Skin epidermis (tissue), 12 donors: ENCODE data around the gene MDC1.

Source experiments
- H3K27ac ChIP-seq, 21 experiments: fragments of 200-600 bp; sonication (generic) in 11 of 21; one replicate each; pipeline ENCODE4 v1.5.0; 2020; ENCODE audit warnings: mild to moderate bottlenecking in 3 of 21, inconsistent platforms in 2 of 21, moderate library complexity in 2 of 21
- H3K4me3 ChIP-seq, 7 experiments: fragments of 200-600 bp; sonication (generic) in 2 of 7; one replicate each; pipeline ENCODE4 v1.5.0; 2020; ENCODE audit warnings: inconsistent platforms in 2 of 7, mild to moderate bottlenecking in 2 of 7, moderate library complexity in 1 of 7

The MDC1 gene

GRCh38 chr6:30747902-30748769 is 31.1 kb upstream of the MDC1 start:
- Histone ChIP-seq H3K27ac (peak overlapping the region in 19 of 21 experiments; percentile 27 to 96 (median 81)), H3K4me3 (no peak overlapping the region)

DNA sequence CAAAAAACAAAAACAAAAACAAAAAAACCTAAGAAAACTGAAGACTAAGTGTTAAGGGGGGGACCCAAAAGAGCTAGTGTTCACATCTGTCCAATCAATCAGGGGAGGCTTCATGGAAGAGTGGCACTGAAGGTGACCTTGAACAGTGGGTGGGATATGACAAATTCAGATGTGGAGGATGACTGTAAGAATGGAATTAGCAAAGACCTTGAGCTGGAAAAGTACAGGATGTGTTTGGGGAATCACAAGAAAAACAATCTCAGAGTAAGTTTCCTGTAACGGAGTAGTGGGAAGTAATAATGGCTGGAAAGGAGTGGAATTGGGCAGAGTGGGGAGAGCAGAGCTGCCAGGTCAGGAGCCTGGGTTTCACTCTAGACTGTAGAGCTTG is 30.2 kb upstream of the MDC1 start:
- no peak overlapping the region for H3K4me3 ChIP-seq
- H3K27ac ChIP-seq, result peak overlapping the region in 14 of 21 experiments; percentile 27 to 96 (median 82)

GRCh38 chr6:30744054-30744805 is 27.1 kb upstream of the MDC1 start, which contains the start of gene IER3:
IER3 (minus strand) TSS chr6:30744547; CDS start chr6:30744518, 29 bp downstream.
- H3K4me3 ChIP-seq, result peak within 1 kb of the TSS; percentile 67 to 88 (median 74)
- H3K27ac ChIP-seq, result peak within 1 kb of the TSS; percentile 74 to 98 (median 94)

DNA sequence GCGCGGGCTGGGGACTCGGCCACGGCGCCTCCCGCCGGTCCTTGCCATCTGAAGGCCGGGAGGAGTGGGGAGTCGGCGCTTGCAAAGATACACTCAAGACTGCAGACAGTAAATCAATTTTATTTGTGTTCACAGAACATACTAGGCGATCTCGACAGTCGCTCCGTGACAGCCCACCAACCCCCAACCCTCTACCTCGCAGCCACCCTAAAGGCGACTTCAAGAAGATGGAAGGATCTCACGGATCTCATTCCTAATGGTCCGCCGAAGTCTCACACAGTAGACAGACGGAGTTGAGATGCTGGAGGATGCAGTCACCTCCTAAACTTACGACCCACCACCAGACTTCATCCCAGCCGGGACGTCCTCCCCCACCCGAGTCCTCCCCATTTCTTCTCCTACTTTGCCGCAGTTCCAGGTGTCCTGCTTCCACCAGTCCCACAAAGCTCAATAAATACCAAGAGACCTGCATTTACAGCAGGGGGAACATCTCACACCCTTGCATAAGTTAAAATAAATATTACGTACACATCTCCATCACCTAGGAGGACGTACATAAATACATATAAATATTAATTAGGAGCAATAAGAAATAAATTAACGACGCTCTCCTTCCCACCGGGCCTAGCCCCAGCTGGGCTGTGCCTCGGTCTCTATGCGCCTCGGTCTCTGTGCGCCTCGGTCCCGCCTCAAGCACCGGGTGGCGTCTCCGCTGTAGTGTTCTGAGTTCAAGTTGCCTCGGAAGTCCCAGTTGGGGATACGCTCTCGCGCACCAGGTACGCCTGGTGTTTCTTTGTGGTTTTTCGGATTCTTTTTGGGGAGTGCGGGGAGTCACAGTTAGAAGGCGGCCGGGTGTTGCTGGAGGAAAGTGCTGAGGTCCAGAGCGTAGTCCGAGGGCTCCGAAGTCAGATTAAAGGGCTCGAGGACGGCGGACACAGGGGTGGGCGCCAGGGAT is 26.3 kb upstream of the MDC1 start:
- Histone ChIP-seq H3K4me3 (peak overlapping the region; percentile 67 to 88 (median 74)), H3K27ac (peak overlapping the region; percentile 74 to 98 (median 94))

- H3K4me3 ChIP-seq, result peak within 1 kb of the TSS; percentile 67 to 88 (median 74)
These were observed 25.4 kb upstream of the MDC1 start, which contains the start of gene FLOT1 for GRCh38 chr6:30742316-30743098. FLOT1 (minus strand) TSS chr6:30742687; CDS start chr6:30742189, 498 bp downstream.

DNA sequence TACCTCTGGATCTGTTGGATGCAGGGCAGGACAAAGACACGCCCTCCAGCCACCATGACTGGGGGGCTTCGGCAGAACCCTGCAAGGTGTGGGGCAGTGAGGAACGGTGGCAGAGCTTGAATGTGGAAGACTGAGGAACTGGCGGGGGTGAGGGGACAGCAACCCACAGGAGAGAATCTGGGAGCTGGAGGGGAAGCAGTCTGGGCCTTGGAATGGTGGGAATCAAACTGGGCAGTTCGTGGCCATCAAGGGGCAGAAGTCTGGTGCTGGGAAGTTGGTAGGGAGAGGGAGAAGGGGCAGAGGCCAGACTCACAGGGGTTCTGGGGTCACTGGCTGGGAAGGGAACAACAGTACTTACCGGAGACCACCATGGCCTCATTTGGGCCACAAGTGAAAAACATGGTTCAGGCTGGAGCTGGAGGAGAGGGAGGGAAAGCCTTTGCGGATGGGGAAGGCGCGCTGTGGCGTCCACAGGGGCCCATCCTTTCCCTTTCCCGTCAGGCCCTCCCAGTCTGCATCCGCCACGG is 24.8 kb upstream of the MDC1 start:
- Histone ChIP-seq H3K4me3 (peak overlapping the region; percentile 67 to 88 (median 74)), H3K27ac (peak overlapping the region; percentile 80 to 98 (median 94))

More at GRCh38 chr6:30742316-30743098, 25.4 kb upstream of the MDC1 start, which contains the start of gene FLOT1:
- peak within 1 kb of the TSS; percentile 82 to 98 (median 94) for H3K27ac ChIP-seq

DNA sequence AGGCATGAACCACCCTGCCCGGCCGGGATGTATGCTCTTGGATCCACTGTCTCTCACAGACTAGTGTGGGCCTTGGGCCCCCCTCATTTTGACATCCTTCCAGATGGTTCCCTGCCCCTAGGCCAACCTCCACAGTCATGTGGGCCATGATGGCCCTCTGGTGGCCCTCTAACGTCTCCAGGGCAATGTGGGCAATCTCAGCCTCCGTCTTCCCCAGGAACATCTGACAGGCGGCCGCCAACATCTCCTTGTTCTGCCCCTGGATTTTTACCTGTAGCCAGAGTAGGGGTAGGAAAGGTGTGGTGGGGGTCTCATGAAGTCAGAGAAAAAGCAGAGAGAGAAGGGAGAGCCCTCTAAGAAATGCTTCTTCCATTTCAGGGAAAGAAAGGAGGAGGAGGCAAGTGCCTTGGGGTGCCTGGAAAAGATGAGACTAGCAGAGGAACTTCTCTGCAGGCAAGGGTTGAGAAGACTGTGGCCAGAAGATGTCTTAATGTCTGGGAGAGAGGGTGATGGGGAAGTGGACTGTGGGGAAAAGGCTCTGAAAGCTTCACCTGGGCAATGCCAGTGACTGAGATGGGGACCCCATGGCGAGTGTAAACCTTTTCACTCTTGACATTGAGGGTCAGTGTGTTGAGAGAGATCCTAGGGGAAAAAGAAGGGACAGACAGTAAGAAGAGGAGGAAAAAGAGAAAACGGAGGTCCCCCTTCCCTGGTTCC is 24.1 kb upstream of the MDC1 start:
- H3K4me3 ChIP-seq, result peak overlapping the region; percentile 67 to 88 (median 74)
- H3K27ac ChIP-seq, result peak overlapping the region; percentile 80 to 98 (median 94)

DNA sequence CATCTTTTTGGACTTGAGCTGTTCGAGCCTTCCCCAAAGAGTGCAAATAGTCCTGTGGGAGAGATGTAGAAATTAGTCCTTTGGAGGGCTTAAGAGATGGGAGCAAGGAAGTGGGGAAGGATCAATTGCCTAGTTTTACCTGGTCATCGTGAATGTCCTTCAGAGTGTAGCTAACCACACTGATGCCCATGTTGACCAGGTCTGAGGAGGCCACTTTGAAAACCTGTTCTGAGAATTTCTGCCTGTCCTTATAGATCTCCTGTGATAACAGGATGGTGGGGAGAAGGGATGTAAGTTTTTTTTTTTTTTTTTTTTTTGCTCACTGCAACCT is 23.4 kb upstream of the MDC1 start:
- Histone ChIP-seq H3K27ac (peak overlapping the region in 8 of 21 experiments; percentile 37 to 98 (median 95)), H3K4me3 (no peak overlapping the region)

DNA sequence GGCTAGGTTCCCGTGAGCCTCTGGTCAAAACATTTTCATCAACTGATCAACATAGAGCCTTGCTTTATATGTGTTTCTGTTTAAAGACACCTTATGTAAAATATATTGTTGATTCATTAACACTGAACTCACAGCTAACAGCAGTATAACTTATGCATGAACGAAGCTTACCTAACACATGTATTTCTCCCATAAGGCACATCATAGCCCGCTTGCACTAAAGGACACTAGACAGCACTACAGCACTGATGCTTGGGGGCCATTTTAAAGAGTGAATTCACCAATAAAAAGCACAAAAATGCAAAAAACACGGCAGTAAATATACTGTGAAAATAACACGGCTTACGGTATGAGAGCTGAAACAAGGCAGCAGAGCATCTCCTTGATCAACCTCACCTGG is 21.5 kb upstream of the MDC1 start:
- no peak overlapping the region for H3K4me3 ChIP-seq
- peak overlapping the region in 1 of 21 experiments; percentile 20 for H3K27ac ChIP-seq

GRCh38 chr6:30735668-30736314 is 18.7 kb upstream of the MDC1 start:
- peak overlapping the region in 1 of 21 experiments; percentile 11 for H3K27ac ChIP-seq

DNA sequence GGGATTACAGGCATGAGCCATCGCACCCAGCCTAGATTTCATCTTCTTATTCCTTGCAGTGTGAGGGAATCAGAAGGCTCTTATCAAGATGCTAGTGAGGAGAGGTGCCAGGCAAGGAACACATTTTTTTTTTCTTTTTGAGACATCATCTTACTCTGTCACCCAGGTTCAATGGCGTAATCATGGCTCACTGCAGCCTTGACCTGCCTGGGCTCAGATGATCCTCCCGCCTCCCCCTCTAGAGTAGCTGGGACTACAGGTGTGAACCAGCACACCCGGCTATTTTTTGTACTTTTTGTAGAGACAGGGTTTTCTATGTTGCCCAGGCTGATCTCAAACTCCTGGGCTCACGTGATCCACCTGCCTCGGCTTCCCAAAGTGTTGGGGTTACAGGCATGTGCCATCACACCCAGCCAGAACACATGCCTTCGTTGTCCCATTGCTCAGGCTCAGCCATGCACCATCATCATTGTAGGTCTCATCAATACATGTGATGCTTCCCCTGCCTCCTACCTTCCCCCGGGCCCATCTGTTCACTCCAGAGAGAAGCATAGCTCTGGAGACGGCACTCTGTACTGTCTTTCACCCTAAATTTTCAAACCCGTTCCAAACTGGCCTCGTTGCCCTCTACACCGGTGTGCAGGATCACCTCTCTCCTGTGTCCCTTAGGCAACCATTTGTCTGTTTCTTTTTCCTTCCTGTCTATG is 15.3 kb upstream of the MDC1 start:
- no peak overlapping the region for H3K27ac ChIP-seq
- no peak overlapping the region for H3K4me3 ChIP-seq

More at GRCh38 chr6:30735668-30736314, 18.7 kb upstream of the MDC1 start:
- no peak overlapping the region for H3K4me3 ChIP-seq

DNA sequence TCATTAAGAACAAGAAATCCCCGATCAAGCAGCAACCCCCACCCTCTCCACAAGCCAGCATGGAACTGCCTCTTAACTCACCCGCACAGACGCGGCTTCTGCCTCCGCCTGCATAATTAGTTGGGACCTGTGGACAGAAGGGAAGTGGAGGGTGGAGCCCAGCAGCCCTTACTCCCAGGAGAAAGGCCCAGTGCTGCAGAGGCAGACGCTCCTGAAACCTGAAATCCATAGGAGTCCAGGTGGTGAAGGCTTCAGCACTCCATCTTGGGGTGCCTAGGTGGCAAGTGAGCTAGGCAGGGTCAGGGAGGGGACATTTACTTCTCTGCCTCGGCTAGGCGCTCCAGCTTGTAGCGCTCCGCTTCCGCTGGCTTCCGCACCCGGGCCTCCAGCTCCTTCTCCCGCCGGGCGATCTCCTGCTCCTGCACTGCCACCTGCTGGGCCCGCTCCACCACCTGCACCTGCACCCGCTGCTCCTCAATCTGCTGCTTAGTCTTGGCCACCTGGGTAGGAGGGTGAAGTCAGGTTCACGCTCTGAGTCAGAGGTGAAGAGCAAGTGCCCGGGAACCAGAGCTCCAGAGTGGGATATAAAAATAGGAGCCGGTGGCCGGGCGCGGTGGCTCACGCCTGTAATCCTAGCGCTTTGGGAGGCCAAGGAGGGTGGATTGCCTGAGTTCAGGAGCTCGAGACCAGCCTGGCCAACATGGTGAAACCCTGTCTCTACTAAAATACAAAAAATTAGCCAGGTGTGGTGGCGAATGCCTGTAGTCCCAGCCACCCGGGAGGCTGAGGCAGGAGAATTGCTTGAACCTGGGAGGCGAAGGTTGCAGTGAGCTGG is 13.7 kb upstream of the MDC1 start:
- Histone ChIP-seq H3K27ac (peak overlapping the region in 8 of 21 experiments; percentile 22 to 63 (median 48)), H3K4me3 (peak overlapping the region in 1 of 7 experiments; percentile 8)

- H3K27ac ChIP-seq, result peak overlapping the region in 2 of 21 experiments; percentile 53 to 61
These were observed 11.0 kb upstream of the MDC1 start for GRCh38 chr6:30727920-30728553.

DNA sequence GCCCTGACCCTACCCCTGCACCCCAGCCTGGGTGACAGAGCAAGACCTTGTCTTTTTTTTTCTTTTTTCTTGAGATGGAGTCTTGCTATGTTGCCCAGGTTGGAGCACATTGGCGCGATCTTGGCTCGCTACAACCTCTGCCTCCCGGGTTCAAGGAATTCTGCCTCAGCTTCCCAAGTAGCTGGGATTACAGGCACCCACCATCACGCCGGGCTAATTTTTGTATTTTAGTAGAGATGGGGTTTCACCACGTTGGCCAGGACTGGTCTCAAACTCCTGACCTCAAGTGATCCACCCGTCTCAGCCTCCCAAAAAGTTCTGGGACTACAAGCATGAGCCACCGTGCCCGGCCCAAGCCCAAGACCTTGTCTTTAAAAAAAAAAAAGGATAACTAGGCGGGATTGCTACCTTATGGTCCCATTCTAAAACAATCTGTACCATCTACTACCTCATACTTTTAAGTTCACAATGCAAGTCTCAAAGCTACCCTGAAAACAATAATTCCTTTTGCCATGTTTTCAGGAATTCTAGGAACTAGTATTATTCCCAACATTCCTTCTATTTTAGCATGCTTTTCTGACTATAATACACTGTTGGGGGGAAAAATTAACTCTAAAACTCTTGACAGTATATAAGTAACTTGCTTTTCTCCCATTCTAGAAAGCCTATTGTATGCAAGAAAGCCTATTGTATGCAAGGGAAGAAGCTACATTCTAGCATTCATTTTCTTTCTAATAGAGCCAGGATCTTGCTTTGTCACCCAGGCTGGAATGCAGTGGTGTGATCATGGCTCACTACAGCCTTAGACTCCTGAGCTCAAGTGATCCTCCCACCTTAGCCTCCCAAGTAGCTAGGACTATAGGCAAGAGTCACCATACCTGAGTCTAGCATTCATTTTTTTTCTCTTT is 9.7 kb upstream of the MDC1 start:
- Histone ChIP-seq H3K4me3 (no peak overlapping the region), H3K27ac (peak overlapping the region in 3 of 21 experiments; percentile 21 to 61 (median 24))

More at GRCh38 chr6:30727920-30728553, 11.0 kb upstream of the MDC1 start:
- H3K4me3 ChIP-seq, result no peak overlapping the region
